ENCODE results near the gene CRYZ. TPM values are rescaled to one million over a fixed set of nuclear protein-coding genes. Genes with fewer than 3 reads are reported as not detected.
A peak's percentile ranks its signal among the peaks of the same experiment; 100 is the strongest.

Gene CRYZ
- total and polyA plus RNA-seq, 2 of the 4 experiments (the other 2 are of a cell fraction) = 40.6 to 43.4 TPM

DNA sequence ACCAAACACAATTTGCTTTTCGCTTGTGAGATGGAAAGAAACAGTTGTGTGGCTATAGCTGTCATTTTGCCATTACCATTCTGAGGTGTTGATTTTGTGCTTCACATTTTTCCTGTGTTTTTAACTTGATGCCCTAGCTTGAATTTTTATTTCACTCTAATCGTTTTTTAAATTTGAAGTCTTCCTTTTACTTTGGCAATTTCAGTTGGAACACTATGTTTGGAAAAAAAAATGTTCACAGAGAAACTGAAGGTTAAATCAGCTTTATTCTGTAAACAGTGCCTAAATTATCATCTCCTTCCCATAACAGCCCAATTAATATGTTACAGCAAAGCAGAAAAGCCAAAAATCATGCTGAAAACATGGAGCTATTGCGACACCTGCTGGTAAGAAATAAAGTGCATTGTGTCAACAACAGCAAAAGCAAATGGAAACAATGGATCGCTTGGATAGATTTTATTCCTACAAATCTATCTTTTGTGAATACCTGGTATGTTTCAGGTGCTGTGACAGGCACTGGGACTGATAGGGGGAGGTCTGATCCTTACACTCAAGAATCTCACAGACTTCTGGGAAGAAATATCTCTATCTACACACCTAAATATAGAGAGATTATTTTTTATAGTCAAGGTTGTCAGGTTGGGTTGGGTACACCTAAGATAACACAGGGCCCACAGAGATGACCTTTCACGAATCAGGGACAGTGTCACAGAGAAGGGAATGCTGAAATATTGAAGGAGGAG, 43.1 kb downstream of the CRYZ start:
- Histone ChIP-seq H2AK9ac (replicated peaks; ENCODE audit: low read depth, low read length, poor library complexity) (no peak overlapping the region), H2AFZ (replicated peaks; ENCODE audit: low read length, poor library complexity) (no peak overlapping the region), H3K18ac (ENCODE audit: low read depth, low read length) (no peak overlapping the region), H2BK15ac (ENCODE audit: low read depth, low read length) (no peak overlapping the region), H3K79me1 (ENCODE audit: low read depth in 1 of 2, low read length in 2 of 2) (no peaks in the 10 kb centered on the region), H3K4me3 (ENCODE audit: insufficient read depth, low read depth, low read length) (no peak overlapping the region), H3K27me3 (ENCODE audit: control insufficient read depth, insufficient read depth, low read length) (no peaks in the 10 kb centered on the region), H3K9me1 (ENCODE audit: insufficient read depth, low read length) (no peaks in the 10 kb centered on the region), H4K91ac (ENCODE audit: insufficient read depth, low read depth, low read length) (no peak overlapping the region), H4K20me1 (ENCODE audit: insufficient read depth, low read length) (no peaks in the 10 kb centered on the region), H3K14ac (replicated peaks; ENCODE audit: low read depth, low read length) (no peak overlapping the region), H3K9ac (ENCODE audit: low read depth, low read length) (no peak overlapping the region), H3K56ac (ENCODE audit: extremely low read depth, insufficient read depth, low read length) (no peak overlapping the region), H2BK5ac (ENCODE audit: low read depth, low read length, poor library complexity, severe bottlenecking) (no peak overlapping the region), H4K8ac (ENCODE audit: low read depth in 2 of 2, low read length in 2 of 2) (no peak overlapping the region), H3K23ac (ENCODE audit: low read depth, low read length) (no peak overlapping the region), H2AK5ac (ENCODE audit: low read depth, low read length) (no peak overlapping the region), H4K5ac (ENCODE audit: low read depth, low read length) (no peak overlapping the region), H2BK120ac (ENCODE audit: low read depth, low read length) (no peak overlapping the region), H3K27ac (ENCODE audit: insufficient read depth, low read length) (no peak overlapping the region), H3K4me1 (ENCODE audit: control insufficient read depth, insufficient read depth, low read length) (no peaks in the 10 kb centered on the region), H3K4ac (ENCODE audit: low read depth, low read length) (no peak overlapping the region), H3K4me2 (ENCODE audit: low read depth, low read length) (peak overlapping the region; percentile 60; the same call in 1 of the 2 replicates), H2BK20ac (ENCODE audit: low read depth, low read length) (no peak overlapping the region), H3K9me3 (ENCODE audit: control insufficient read depth, insufficient read depth, low read length) (no peaks in the 10 kb centered on the region), H3K36me3 (ENCODE audit: control insufficient read depth, insufficient read depth, low read length) (no peaks in the 10 kb centered on the region)
- dilution Hi-C loops (cut with HindIII; ENCODE audit: low sequenced_read_pairs, unreplicated experiment) (no loop called here), in situ Hi-C loops (cut with MboI; ENCODE audit: low sequenced_read_pairs) (no loop called here), intact Hi-C loops (cut with micrococcal nuclease) (loop anchor here (1.0 to 10.0 kb wide), 3 partner anchors 185 to 849 kb away; no protein-coding TSS in a partner anchor)
- DNase-seq (peak; percentile 52), ATAC-seq (ENCODE audit: low read depth) (peak; percentile 75; the same call in 1 of the 2 replicates)
- TF ChIP-seq CEBPB (IDR thresholded peaks at IDR 0.05; ENCODE audit: low read depth, low read length) (peak; percentile 94), RAD21 (IDR thresholded peaks at IDR 0.05; ENCODE audit: low read length) (peak; percentile 82), USF2 (IDR thresholded peaks at IDR 0.05; ENCODE audit: low read depth, low read length) (no peak), CTCF (conservative IDR thresholded peaks at IDR 0.05; ENCODE audit: low read depth, low read length) (peak; percentile 82), SMC3 (IDR thresholded peaks at IDR 0.05; ENCODE audit: low read depth, low read length) (peak; percentile 65)
- no TSS peak for BruUV-seq (replicated peaks)
- ChIA-PET POLR2A (ENCODE audit: unreplicated experiment) (interaction anchor here (0.7 kb wide), 1 partner anchor 1791 kb away, joined by 4 read pairs; no protein-coding TSS in a partner anchor), CTCF (interaction anchor here (0.7 to 1.5 kb wide), 11 partner anchors 8 to 851 kb away, joined by 3 to 6 read pairs (median 4); no protein-coding TSS in a partner anchor)
- no CpG with 5 or more reads among the region's 5 CpGs for WGBS, 2 experiments (ENCODE audit: extremely low coverage in 2 of 2, insufficient read length in 1 of 2)

Data from IMR-90 (cell line).